Measurements from ENCODE around the gene ABLIM1.

DNA sequence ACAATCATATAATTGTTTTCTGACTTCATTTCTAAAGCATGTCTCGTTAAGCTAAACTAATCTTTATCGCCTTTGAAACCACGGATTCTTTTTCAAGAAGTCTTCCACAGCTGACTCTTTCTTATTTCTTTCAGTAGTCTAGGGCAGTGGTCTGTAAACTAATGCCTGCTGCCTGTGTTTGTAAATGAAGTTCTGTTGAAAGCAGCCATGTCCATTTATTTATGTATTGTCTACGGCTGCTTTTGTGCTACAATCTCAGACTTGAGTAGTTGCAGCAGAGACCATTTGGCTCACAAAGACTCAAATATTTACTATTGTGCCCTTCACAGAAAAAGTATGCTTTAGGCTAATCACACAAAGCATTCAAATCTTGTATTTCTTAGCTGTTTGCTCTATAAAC, 20.3 kb upstream of the ABLIM1 start:
- TF ChIP-seq CREB1 (IDR thresholded peaks at IDR 0.05; ENCODE audit: low read depth) = no peak
- TF ChIP-seq YY1 (IDR thresholded peaks at IDR 0.05; ENCODE audit: low read depth) = no peak

All from Ishikawa (cell line).